Mesodermal cell (in vitro differentiated cells): ENCODE data around the gene GSG1L.

Source experiments
- H3K27ac ChIP-seq: 2 replicates; pipeline ENCODE4 v1.7.0; 2013; ENCODE audit warnings: mild to moderate bottlenecking, low read depth, low read length, moderate library complexity; ENCODE audit not compliant: severe bottlenecking
- H3K36me3 ChIP-seq: 2 replicates; pipeline ENCODE4 v1.7.1; 2013; ENCODE audit warnings: mild to moderate bottlenecking, low read length, moderate library complexity; ENCODE audit not compliant: control insufficient read depth, insufficient read depth
- H3K4me1 ChIP-seq: one replicate; pipeline ENCODE4 v1.7.1; 2013; ENCODE audit warnings: mild to moderate bottlenecking, low read length; ENCODE audit not compliant: insufficient read depth, control insufficient read depth, poor library complexity, severe bottlenecking
- H3K4me3 ChIP-seq: 2 replicates; pipeline ENCODE4 v1.7.0; 2013; ENCODE audit warnings: low read length, control low read depth, mild to moderate bottlenecking; ENCODE audit not compliant: insufficient read depth, poor library complexity, severe bottlenecking; ENCODE audit errors: extremely low read depth
- H3K9me3 ChIP-seq: 2 replicates; pipeline ENCODE4 v1.7.1; 2013; ENCODE audit warnings: mild to moderate bottlenecking, low read length, moderate library complexity; ENCODE audit not compliant: control insufficient read depth
- WGBS, 2 experiments: methylation state at CpG; one replicate each; pipeline ENCODE4 v1.1.5; 2013; ENCODE audit warnings: missing lambda C conversion rate in 2 of 2; ENCODE audit not compliant: insufficient coverage in 2 of 2; 5-methylcytosine and 5-hydroxymethylcytosine counted together

The GSG1L gene

DNA sequence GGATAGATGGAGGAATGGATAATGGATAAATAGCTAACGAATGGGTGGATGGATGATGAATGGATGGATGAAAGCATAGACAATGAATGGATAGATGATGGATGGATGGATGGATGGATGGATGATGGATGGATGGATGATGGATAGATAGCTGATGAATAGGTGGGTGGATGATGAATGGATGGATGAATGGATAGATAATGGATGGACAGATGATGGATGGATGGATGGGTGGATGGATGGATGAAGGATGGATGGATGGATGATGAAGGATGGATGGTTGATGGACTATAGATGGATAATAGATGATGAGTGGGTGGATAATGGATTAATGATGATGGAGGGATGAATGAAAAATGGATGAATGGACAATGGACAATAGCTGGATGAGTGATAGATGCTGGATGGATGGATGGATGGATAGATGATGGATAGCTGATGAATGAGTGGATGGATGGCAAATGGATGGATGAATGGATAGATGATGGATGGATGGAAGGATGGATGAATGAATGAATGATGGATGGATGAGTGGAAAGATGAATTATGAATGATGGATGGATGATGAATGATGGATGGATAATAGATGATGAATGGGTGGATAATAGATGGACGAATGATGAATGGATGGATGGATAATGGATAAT lies 273.8 kb downstream of the GSG1L start:
- WGBS, 2 experiments, result 63 to 70% methylated on average over 2 of the region's 2 CpGs
- Histone ChIP-seq H3K4me3 (no peak overlapping the region), H3K4me1 (no peaks in the 10 kb centered on the region), H3K27ac (no peak overlapping the region), H3K9me3 (no peaks in the 10 kb centered on the region), H3K36me3 (no peaks in the 10 kb centered on the region)

DNA sequence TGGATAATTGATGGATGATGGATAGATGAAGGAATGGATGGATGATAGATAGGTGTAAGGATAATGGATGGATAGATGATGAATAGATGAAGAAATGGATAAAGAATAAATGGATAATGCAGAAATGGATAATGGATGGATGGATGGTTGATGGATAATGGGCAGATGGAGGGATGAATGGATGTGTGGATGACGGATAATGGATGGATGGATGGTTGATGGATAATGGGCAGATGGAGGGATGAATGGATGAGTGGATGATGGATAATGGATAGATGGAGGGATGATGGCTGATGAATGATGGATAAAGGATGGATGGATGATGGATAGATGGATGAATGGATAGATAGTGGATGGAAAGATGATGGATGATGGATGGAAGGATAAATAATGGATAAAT lies 274.4 kb downstream of the GSG1L start:
- no peak overlapping the region for H3K27ac ChIP-seq
- no peaks in the 10 kb centered on the region for H3K4me1 ChIP-seq
- no peak overlapping the region for H3K4me3 ChIP-seq
- no peaks in the 10 kb centered on the region for H3K9me3 ChIP-seq
- 96% methylated on average over 1 of the region's 1 CpG for WGBS, 2 experiments
- H3K36me3 ChIP-seq, result no peaks in the 10 kb centered on the region

DNA sequence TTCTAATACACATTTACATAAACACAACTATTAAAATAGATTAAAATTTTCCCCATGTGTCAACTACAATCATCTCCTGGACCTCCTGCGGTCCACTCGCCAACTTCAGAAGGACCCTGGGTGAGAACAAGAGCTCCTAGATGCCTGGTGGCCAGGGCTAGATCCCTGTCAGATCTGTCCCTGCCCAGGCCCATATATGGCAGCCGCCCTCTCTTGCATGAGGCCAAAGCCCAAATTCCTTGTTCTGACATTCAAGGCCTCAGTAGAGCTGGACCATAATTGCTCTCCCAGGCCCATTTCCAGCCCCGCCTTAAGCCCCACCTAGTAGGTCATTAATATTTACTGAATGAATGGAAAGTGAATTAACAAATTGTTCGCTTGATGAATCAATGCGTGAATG lies 275.8 kb downstream of the GSG1L start:
- 91 to 97% methylated on average over 2 to 5 of the region's 6 CpGs for WGBS, 2 experiments
- no peaks in the 10 kb centered on the region for H3K4me1 ChIP-seq
- H3K36me3 ChIP-seq, result no peaks in the 10 kb centered on the region
- no peak overlapping the region for H3K27ac ChIP-seq
- no peaks in the 10 kb centered on the region for H3K9me3 ChIP-seq
- H3K4me3 ChIP-seq, result no peak overlapping the region

DNA sequence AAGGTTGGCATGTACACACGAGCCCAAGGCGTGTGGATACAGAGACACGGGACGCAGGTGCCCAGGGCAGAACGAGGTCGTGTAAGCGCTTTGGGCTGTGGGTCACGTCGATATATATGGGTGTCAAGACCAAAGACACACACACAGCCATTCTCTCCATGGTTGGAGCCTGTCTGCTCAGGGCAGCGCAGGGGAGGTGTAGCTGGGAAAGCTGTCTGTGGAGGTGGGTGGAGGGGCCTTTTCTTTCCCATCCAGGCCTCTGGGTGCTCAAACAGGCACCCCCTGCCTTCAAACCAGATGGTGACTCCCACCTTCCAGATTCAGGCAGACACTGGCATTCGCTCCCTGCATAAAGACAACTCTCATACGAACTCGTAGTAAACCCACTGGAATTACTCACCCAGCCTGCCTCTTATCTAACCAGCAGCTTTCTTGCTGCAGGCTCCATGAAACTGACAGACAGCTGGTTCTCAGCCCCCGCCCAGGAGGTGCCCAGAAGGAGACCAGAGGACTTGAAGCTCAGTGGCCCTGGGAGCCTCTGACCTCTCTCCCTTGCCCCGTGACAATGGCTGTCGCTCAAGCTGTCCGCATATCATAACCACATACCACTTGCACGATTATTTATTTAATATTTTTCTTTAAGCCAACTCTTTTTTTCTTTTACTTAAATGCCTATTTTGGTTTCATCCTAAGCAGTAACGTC lies 276.4 kb downstream of the GSG1L start:
- Histone ChIP-seq H3K36me3 (no peaks in the 10 kb centered on the region), H3K9me3 (no peaks in the 10 kb centered on the region), H3K4me1 (no peaks in the 10 kb centered on the region), H3K4me3 (no peak overlapping the region), H3K27ac (no peak overlapping the region)
- 85 to 92% methylated on average over 11 to 18 of the region's 19 CpGs for WGBS, 2 experiments

DNA sequence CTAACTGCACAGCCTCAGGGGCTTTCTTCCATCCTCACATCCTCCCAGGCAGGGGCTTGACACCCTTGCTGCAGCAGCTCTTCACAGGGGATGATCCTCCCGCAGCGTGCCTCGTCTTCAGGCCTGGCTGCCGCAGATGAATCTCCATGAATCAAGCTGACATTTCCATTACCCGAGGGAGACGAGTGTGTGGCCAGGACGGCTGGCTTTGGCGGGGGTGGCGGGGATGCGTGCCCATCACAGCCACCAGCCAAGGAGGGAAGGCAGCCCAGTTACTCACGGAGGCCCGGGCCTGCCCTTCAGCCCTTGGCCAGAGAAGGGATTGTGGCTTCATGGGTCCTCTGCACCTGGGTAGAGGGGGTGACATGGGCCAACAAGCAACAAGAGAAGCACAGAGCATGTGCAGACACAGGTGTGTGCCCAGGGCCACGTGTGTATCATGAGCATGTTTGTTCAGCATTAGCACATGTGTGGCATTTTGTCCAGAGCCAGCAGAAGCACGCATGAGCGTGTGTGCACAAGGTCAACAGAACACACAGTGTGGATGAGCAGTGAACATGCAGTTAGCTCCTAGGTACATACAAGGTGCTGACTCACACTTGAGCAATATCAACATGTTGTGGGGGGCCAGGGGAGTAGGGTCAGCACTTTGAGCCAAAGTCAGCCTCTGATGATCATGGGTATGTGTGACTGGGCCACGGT lies 277.1 kb downstream of the GSG1L start:
- H3K4me1 ChIP-seq, result peaks cover 2% of the 10 kb centered on the region
- no peak overlapping the region for H3K4me3 ChIP-seq
- no peaks in the 10 kb centered on the region for H3K9me3 ChIP-seq
- no peak overlapping the region for H3K27ac ChIP-seq
- no peaks in the 10 kb centered on the region for H3K36me3 ChIP-seq
- WGBS, 2 experiments, result 92 to 93% methylated on average over 14 to 15 of the region's 16 CpGs

DNA sequence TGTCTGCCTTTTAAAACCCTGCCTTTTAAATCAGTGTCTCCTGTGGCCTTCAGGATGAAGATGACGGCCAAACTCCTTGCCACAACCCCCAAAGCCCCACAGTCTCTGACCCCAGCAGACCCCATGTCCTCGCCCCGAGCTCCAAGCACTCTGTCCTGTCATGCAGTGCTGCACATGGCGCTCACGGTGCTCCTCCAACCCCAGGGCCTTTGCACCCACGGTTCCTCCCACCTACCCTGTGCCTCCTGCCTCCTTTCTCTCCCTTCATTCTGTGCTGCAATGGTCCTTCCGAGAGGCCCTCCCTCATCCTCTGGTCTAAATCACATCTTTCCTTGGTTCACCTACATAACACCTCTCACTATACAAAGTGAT lies 278.2 kb downstream of the GSG1L start:
- WGBS, 2 experiments, result 94 to 97% methylated on average over 5 to 6 of the region's 7 CpGs

DNA sequence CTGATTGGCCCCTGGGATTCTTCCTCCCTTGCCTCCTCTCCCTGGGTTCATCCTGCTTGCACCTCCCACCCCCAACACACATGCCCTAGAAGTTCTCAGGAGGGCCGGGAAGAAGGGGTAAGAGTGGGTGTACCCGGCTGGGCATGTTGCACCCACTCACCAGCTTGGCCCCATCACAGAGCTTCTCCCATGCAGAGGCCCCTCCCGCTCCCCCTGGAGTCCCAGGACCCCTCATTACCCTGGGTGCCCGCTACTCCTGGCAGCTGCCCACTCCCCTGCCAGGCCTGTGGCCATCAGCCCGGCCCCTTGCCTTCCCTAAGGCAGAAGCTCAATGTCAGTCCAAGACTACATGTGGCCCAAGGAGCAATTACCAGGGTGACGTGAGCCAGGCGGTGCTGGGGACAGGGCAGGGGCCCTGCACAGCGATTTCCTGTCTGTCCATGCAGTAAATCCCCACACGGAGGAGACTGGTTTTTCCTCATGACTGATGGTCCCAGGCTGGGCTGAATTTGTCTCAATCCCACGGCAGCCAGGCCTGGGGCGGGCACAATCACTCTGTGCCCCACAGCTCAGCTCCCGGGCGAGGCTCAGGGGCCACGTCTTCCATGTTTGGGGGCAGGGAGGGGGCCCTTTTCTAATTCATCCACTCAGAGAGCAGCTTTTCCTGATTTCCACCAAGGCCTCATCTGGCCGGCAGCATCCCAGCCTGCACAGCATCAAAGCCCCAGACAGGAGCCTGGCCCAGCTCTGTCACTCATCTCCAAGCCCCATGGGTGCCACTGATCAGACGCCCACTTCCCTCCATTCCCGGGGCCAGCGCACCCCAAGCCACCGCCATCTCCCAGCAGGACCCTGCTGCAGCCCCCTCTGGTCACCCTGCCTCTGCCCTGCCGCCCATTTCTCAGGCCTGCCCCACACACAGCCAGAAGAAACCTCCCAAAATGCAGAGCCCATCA lies 278.9 kb downstream of the GSG1L start:
- no peaks in the 10 kb centered on the region for H3K36me3 ChIP-seq
- 88 to 91% methylated on average over 8 to 19 of the region's 20 CpGs for WGBS, 2 experiments

More for the DNA sequence above, 278.2 kb downstream of the GSG1L start:
- H3K4me1 ChIP-seq, result peaks cover 4% of the 10 kb centered on the region
- no peaks in the 10 kb centered on the region for H3K36me3 ChIP-seq
- H3K9me3 ChIP-seq, result no peaks in the 10 kb centered on the region
- H3K4me3 ChIP-seq, result no peak overlapping the region
- no peak overlapping the region for H3K27ac ChIP-seq

DNA sequence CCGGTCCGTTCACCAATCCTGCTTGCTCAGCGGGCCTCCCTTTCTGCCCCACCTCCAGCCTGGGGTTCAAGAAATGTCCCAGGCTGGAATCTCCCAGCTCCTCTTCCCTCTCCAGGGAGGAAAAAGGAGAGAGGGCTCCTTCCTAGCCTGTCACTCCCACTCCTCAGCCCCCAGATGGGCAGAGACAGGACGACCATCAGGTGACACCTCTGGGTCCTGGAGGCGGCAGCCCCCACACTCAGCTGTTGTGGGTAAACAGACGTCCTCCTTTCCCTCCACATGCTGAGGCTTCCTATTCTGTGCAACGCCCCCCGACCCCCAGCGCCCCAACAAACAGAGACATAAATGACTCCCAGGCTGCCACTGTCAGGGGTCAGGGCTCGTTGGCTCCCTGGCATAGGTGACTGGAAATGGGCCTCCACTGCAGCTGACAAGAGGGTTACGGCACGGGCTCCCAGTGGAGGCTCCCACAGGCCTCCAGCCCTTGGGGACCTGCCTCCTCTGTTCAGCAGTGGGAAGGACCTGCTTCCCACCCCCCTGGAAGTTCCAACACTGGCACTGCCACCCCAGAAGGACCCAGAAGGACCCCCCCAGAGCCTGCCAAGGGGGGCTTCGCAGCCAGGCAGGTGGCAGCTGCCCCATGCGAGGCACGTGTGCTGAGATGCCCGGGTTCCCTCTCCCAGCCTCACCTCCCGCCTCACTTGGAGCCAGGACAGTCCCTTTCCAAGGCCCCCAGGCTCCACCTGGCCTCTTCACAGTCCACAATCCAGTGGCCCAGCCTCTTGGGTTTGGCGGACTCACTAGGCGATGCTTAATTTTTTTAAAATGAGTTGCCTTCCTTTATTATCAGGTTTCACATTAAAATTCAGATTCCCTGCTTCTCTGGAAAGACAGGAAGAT lies 281.3 kb downstream of the GSG1L start:
- Histone ChIP-seq H3K36me3 (no peaks in the 10 kb centered on the region), H3K27ac (no peak overlapping the region), H3K4me1 (peaks cover 4% of the 10 kb centered on the region), H3K4me3 (no peak overlapping the region), H3K9me3 (no peaks in the 10 kb centered on the region)
- 86 to 88% methylated on average over 14 of the region's 19 CpGs for WGBS, 2 experiments

More for the DNA sequence above, 278.9 kb downstream of the GSG1L start:
- Histone ChIP-seq H3K27ac (no peak overlapping the region), H3K9me3 (no peaks in the 10 kb centered on the region), H3K4me3 (no peak overlapping the region), H3K4me1 (peaks cover 4% of the 10 kb centered on the region)

DNA sequence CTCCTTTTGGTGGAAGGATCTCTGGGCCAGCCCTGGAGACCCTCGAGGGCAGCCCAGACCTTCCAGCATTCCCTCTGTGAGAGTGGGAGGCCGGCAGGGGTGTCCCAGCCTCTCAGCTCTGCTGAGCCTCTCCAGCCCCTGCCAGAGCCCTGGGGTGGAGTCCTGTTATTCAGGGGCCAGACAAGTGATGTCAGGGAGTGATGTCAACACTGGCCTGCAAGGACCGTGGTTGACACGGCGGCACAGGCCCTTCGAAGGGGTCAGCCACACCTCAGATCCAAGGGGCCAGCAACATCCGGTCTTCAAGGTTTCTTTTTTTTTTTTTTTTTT lies 282.4 kb downstream of the GSG1L start:
- Histone ChIP-seq H3K9me3 (no peaks in the 10 kb centered on the region), H3K4me3 (no peak overlapping the region), H3K4me1 (peaks cover 4% of the 10 kb centered on the region), H3K27ac (no peak overlapping the region), H3K36me3 (no peaks in the 10 kb centered on the region)
- 80 to 89% methylated on average over 2 to 4 of the region's 7 CpGs for WGBS, 2 experiments
